ENCODE measurements around the gene TCF7L1.

DNA sequence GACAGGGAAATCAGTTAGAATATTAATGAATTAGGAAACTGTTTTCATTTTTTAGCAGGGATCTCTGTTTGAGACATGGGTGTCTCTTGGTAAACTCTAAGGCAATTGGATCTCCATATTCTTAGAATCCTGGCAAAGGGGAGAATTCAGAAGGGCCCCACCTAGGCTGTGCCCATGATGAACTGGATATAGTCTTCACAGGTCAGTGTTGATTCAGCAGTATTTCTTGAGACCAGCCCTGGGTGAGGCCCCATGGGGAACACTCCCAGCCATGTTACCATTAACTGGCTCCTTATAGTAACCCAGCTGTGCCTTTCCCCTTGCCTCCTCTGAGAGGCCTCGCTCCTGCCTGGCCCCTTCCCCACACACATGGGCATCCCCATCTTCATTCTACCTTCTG lies 76.7 kb downstream of the TCF7L1 start:
- TF ChIP-seq, protein P1, sequence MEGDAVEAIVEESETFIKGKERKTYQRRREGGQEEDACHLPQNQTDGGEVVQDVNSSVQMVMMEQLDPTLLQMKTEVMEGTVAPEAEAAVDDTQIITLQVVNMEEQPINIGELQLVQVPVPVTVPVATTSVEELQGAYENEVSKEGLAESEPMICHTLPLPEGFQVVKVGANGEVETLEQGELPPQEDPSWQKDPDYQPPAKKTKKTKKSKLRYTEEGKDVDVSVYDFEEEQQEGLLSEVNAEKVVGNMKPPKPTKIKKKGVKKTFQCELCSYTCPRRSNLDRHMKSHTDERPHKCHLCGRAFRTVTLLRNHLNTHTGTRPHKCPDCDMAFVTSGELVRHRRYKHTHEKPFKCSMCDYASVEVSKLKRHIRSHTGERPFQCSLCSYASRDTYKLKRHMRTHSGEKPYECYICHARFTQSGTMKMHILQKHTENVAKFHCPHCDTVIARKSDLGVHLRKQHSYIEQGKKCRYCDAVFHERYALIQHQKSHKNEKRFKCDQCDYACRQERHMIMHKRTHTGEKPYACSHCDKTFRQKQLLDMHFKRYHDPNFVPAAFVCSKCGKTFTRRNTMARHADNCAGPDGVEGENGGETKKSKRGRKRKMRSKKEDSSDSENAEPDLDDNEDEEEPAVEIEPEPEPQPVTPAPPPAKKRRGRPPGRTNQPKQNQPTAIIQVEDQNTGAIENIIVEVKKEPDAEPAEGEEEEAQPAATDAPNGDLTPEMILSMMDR (IDR thresholded peaks at IDR 0.05; ENCODE audit: insufficient read depth, low read depth, low read length): no peak
- TF ChIP-seq EZH2 (IDR thresholded peaks at IDR 0.05; ENCODE audit: insufficient read depth, low read length): no peak

Data from astrocyte (in vitro differentiated cells and primary cell).